ENCODE results near the gene PLCH1. TPM values are rescaled to one million over a fixed set of nuclear protein-coding genes. Genes with fewer than 3 reads are reported as not detected.

PLCH1 gene, protein sequence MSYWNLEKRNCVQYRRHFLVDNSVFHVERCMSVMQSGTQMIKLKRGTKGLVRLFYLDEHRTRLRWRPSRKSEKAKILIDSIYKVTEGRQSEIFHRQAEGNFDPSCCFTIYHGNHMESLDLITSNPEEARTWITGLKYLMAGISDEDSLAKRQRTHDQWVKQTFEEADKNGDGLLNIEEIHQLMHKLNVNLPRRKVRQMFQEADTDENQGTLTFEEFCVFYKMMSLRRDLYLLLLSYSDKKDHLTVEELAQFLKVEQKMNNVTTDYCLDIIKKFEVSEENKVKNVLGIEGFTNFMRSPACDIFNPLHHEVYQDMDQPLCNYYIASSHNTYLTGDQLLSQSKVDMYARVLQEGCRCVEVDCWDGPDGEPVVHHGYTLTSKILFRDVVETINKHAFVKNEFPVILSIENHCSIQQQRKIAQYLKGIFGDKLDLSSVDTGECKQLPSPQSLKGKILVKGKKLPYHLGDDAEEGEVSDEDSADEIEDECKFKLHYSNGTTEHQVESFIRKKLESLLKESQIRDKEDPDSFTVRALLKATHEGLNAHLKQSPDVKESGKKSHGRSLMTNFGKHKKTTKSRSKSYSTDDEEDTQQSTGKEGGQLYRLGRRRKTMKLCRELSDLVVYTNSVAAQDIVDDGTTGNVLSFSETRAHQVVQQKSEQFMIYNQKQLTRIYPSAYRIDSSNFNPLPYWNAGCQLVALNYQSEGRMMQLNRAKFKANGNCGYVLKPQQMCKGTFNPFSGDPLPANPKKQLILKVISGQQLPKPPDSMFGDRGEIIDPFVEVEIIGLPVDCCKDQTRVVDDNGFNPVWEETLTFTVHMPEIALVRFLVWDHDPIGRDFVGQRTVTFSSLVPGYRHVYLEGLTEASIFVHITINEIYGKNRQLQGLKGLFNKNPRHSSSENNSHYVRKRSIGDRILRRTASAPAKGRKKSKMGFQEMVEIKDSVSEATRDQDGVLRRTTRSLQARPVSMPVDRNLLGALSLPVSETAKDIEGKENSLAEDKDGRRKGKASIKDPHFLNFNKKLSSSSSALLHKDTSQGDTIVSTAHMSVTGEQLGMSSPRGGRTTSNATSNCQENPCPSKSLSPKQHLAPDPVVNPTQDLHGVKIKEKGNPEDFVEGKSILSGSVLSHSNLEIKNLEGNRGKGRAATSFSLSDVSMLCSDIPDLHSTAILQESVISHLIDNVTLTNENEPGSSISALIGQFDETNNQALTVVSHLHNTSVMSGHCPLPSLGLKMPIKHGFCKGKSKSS (N-terminal part only)
- under 1 TPM; 0.07 to 0.25 (median 0.17) TPM for total RNA-seq
- long read RNA-seq = 0 reads

DNA sequence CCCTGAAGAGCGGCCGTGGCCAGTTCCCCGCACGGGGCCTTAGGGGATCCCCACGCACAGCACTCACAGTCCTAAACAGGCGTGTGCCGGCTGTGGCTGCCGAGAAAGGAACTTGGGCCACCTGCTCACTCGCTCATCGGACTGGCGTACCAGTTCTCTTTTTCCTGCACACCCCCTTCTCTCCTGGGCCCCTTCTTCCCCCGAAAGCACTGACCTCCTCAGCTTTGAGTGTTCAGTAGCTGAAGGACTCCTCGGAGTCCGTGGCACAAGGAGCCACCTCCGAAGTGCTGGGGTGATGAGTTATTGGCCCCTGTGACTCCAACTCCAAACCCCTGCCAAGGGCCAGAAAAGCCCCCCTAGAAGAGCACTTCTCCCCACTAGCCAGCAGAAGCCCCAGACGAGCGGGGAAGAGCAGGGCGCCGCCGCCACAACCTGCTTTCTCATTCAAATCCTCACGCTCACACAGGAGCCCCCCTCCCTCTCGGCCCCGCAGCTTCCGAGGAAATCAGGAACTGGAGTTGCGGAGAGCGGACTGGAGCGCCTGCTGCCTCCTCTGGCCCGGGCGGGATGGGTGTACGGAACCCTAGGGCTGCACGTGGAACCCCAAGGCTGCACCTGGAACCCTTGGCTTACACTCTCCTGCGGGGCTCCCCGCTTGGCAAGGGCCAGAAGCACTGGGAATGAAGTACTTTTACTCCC lies at the start of gene PLCH1:
Gene PLCH1 (minus strand): TSS at position 446 of the 699 bp plus-strand sequence. CDS start 40,847 bp downstream, outside the sequence.
- peaks cover 0 to 9% (median 4%) of the 10 kb centered on the region in 4 donors for H3K4me1 ChIP-seq
- no peaks in the 10 kb centered on the region for H3K36me3 ChIP-seq
- 2% methylated on average over 13 of the region's 33 CpGs for WGBS (ENCODE audit: insufficient coverage, low coverage, low lambda C conversion rate, missing lambda C conversion rate)
- H3K27ac ChIP-seq = no peak within 1 kb of the TSS
- intact Hi-C loops (cut with DNase I) = no loop called here
- no peaks in the 10 kb centered on the region for H3K9me3 ChIP-seq
- TF ChIP-seq POLR2A (IDR thresholded peaks at IDR 0.05) = no peak
- TF ChIP-seq, protein P1, sequence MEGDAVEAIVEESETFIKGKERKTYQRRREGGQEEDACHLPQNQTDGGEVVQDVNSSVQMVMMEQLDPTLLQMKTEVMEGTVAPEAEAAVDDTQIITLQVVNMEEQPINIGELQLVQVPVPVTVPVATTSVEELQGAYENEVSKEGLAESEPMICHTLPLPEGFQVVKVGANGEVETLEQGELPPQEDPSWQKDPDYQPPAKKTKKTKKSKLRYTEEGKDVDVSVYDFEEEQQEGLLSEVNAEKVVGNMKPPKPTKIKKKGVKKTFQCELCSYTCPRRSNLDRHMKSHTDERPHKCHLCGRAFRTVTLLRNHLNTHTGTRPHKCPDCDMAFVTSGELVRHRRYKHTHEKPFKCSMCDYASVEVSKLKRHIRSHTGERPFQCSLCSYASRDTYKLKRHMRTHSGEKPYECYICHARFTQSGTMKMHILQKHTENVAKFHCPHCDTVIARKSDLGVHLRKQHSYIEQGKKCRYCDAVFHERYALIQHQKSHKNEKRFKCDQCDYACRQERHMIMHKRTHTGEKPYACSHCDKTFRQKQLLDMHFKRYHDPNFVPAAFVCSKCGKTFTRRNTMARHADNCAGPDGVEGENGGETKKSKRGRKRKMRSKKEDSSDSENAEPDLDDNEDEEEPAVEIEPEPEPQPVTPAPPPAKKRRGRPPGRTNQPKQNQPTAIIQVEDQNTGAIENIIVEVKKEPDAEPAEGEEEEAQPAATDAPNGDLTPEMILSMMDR (IDR thresholded peaks at IDR 0.05) = no peak
- no peaks in the 10 kb centered on the region for H3K27me3 ChIP-seq
- H3K4me3 ChIP-seq = peak within 1 kb of the TSS; percentile 54 to 64 (median 64)
- ATAC-seq = peak; percentile 71 to 79 (median 76)
- DNase-seq = peak; percentile 52 to 68 (median 55)

DNA sequence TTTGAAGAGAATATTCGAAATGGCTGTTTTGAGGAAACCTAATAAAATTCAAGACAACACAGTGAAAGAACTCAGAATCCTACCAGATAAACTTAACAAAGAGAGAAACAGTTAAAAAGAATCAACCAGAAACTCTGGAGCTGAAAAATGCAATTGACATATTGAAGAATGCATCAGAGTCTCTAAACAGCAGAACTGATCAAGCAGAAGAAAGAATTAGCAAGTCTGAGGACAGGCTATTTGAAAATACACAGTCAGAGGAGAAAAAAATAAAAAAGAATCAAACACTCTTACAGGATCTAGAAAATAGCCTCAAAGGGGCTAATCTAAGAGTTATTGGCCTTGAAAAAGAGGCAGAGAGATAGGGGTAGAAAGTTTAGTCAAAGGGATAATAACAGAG lies 47.7 kb upstream of the PLCH1 start:
- intact Hi-C loops (cut with DNase I) = no loop called here
- no peaks in the 10 kb centered on the region for H3K9me3 ChIP-seq
- H3K36me3 ChIP-seq = no peaks in the 10 kb centered on the region
- no peaks in the 10 kb centered on the region for H3K27me3 ChIP-seq
- no peak overlapping the region for H3K4me3 ChIP-seq
- no peaks in the 10 kb centered on the region for H3K4me1 ChIP-seq
- WGBS (ENCODE audit: insufficient coverage, low coverage, low lambda C conversion rate, missing lambda C conversion rate) = 70% methylated on average over 1 of the region's 1 CpG
- DNase-seq (no peak), ATAC-seq (no peak)
- H3K27ac ChIP-seq = no peak overlapping the region
- TF ChIP-seq, protein P1 (IDR thresholded peaks at IDR 0.05) = no peak
- no peak for TF ChIP-seq POLR2A (IDR thresholded peaks at IDR 0.05)

GRCh38 chr3:155791190-155791589 lies 46.3 kb upstream of the PLCH1 start:
- no peak for TF ChIP-seq POLR2A (IDR thresholded peaks at IDR 0.05)
- TF ChIP-seq, protein P1 (IDR thresholded peaks at IDR 0.05) = no peak
- ATAC-seq (no peak), DNase-seq (no peak)
- H3K4me1 ChIP-seq = no peaks in the 10 kb centered on the region
- no peaks in the 10 kb centered on the region for H3K9me3 ChIP-seq
- no peak overlapping the region for H3K4me3 ChIP-seq
- no peaks in the 10 kb centered on the region for H3K27me3 ChIP-seq
- WGBS (ENCODE audit: insufficient coverage, low coverage, low lambda C conversion rate, missing lambda C conversion rate) = no CpG with 5 or more reads among the region's 2 CpGs
- no peaks in the 10 kb centered on the region for H3K36me3 ChIP-seq
- intact Hi-C loops (cut with DNase I) = no loop called here
- no peak overlapping the region for H3K27ac ChIP-seq

Measured in right lobe of liver (tissue), 6 donors.